Measurements from ENCODE around the gene ZEB2.

ZEB2 gene

GRCh38 chr2:144519934-144520731 lies at the start of gene ZEB2:
ZEB2 (minus strand) TSS chr2:144520119; CDS start chr2:144517350, 2,769 bp downstream.
- peak; percentile 45 for DNase-seq

- no peak for DNase-seq
Observed at GRCh38 chr2:144567745-144568144, 47.8 kb upstream of the ZEB2 start.

GRCh38 chr2:144566448-144566847 lies 46.5 kb upstream of the ZEB2 start:
- no peak for DNase-seq

DNA sequence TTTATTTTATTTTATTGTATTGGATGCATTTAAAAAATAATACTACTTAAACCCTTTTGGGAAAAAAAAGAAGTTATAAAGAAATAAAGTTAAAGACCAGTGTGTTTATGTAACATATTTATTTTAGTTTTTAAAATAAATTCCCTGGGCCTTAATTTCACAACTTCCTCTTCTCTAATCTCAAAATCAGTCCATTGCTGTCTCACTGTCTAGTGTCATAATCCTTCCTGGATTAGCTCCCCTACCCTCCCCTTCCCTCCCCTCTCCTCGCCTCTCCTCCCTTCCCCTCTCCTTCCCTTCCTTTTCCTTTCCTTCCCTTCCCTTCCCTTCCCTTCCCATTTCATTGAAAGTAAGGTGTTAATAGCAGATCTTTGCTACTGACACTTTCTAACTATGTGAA lies 40.3 kb upstream of the ZEB2 start:
- no peak for DNase-seq

- DNase-seq, result no peak
Observed at GRCh38 chr2:144559681-144560080, 39.8 kb upstream of the ZEB2 start.

GRCh38 chr2:144559242-144559641 lies 39.3 kb upstream of the ZEB2 start:
- no peak for DNase-seq

GRCh38 chr2:144554492-144555210 lies 34.7 kb upstream of the ZEB2 start:
- no peak for DNase-seq

- DNase-seq, result no peak
Observed at GRCh38 chr2:144553379-144553778, 33.5 kb upstream of the ZEB2 start.

DNA sequence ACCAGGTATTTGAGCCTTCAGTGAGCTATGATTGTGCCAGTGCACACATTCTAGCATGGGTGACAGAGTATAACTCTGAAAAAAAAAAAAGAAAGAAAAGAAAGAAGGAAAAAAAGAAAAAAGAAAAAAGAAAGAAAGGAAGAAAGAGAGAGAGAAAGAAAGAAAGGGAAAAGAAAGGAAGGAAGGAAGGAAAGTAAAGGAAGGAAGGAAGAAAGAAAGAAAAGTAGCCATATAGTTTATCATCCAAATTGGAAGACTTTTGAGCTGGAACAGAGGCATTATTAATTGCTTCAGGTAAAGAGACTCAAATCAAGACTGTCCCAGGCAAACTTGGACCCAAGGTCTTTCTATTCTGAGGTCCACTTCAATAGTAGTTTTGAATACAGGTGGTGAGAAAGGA lies 32.9 kb upstream of the ZEB2 start:
- DNase-seq, result no peak

- no peak for DNase-seq
Observed at GRCh38 chr2:144550911-144551310, 31.0 kb upstream of the ZEB2 start.

DNA sequence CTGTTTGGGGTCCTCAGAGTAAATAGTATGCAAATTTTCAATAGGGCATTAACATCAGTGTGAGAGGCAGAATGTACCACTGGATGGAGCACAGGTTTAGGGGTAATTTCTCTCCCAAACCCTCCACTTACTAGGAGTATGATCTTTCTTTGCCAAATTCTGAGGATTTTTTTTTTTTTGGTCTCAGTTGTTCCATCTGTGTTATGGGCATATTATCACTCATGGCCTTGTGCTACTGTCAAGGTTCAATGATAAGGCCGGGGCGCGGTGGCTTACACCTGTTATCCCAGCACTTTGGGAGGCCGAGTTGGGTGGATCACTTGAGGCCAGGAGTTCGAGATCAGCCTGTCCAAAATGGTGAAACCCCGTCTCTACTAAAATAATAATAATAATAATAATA lies 30.2 kb upstream of the ZEB2 start:
- no peak for DNase-seq

GRCh38 chr2:144548532-144549191 lies 28.7 kb upstream of the ZEB2 start:
- DNase-seq, result no peak

GRCh38 chr2:144548088-144548487 lies 28.2 kb upstream of the ZEB2 start:
- DNase-seq, result no peak

DNA sequence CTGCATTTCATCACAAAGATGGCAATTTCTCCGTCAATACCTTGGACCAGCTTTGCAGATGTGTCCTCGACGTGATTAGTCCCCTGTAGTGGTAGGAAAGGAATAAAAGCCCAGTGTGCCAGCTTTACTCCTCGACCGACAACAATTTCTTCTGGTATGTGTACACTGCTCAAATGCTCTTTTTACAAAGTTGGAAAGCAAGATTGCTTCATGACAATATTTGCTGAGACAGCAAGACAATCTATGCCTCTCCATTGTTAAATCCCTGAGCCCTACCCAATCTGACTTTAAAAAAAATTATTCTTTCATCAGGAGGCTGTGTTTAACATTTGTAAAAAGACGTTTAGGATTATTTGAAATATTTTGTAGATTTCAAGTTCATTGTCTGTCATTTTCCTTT lies 27.6 kb upstream of the ZEB2 start:
- DNase-seq, result no peak

GRCh38 chr2:144546933-144547332 lies 27.0 kb upstream of the ZEB2 start:
- DNase-seq, result no peak

- DNase-seq, result no peak
Observed at GRCh38 chr2:144545787-144546186, 25.9 kb upstream of the ZEB2 start.

GRCh38 chr2:144544053-144544452 lies 24.1 kb upstream of the ZEB2 start:
- no peak for DNase-seq

GRCh38 chr2:144541396-144541795 lies 21.5 kb upstream of the ZEB2 start:
- no peak for DNase-seq

GRCh38 chr2:144539289-144539782 lies 19.4 kb upstream of the ZEB2 start:
- DNase-seq, result no peak

- DNase-seq, result no peak
Observed at GRCh38 chr2:144535300-144535699, 15.4 kb upstream of the ZEB2 start.

DNA sequence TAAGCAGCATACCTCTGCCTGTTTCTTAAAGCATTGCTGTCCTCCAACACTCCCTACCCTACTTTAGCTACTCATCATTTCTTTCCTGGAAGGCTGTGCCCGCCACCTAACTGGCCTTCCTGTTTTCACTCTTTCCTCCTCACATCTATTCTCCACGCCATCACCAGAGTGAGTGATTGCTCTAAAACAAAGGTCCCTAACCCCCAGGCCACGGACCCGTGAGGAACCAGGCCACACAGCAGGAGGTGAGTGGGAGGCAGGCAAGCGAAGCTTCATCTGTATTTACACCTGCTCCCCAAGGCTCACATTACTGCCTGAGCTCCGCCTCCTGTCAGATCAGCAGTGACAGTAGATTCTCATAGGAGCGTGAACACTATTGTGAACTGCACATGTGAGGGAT lies 13.3 kb upstream of the ZEB2 start:
- no peak for DNase-seq

DNA sequence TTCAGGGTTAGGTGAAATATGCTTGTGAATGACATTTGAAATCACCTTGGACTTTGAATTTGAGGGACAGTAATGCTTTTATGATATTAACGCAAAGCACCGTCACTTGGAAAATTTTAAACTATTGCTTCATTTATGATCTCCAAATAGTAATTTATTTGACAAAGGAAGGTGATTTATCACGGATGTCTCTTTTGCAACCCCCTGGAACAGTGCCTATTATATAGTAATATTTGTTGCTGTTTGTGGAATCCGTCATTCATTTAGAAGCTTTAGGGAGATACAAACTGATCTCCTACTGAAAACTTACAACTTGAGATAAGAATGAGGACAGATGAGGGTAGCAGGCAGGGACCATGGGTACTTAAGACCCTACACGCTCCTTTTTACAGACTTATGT lies 10.7 kb upstream of the ZEB2 start:
- DNase-seq, result no peak

DNA sequence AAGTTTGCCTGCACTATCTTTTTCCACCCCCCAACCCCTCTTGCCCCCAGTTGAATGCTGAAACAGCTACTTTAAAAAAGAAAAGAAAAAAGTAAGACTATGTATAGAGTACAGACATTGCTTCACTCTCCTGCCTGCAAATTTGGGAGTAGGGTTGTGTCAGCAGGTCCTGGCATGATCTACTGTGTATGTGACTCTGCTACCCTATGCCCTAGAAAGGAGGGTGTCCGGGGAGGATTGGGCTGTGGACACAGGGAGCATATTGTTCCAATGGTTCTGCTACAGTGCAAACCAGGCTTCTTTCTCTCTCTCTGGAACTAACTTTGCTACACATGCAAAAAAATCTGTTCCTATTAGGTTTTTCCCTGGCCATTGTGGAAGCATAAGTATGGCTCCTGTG lies 9.9 kb upstream of the ZEB2 start:
- no peak for DNase-seq

DNA sequence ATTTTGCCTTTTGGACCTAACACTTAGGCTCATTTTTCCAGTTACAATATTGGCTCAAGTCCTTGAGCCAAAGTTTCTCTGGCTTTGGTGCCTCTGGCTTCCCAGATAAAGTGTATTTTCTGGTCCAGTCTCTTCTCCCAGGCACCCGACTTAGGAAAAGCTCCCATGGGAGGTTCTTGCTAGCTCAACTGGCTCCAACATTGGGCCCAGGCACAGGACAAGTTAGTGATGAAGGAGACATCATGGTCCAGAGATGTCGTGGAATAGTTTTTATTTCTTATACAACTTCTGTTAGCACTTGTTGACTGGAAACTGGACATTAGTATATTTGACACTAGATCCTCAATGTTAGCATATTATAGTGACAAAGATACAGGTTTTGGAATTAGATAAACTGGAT lies 8.2 kb upstream of the ZEB2 start:
- no peak for DNase-seq
